Measurements from ENCODE around the gene TDRD3.

GRCh38 chr13:60347690-60348089, 49.3 kb upstream of the TDRD3 start:
- TF ChIP-seq POLR2A (IDR thresholded peaks at IDR 0.05) = no peak
- TF ChIP-seq CTCF (IDR thresholded peaks at IDR 0.05) = no peak
